22Rv1 (cell line): Measurements from ENCODE around the gene ADIPOR2.

Source experiments
- ZFX ChIP-seq: fragments of 450-650 bp; IDR thresholded peaks from 2 replicates; pipeline ENCODE4 v1.6.1; 2017; ENCODE audit warnings: antibody characterized with exemption, borderline replicate concordance
- TF ChIP-seq, protein P1 (sequence below): fragments of 450-650 bp; IDR thresholded peaks from 2 replicates; pipeline ENCODE4 v1.5.1; 2017; ENCODE audit warnings: mild to moderate bottlenecking

DNA sequence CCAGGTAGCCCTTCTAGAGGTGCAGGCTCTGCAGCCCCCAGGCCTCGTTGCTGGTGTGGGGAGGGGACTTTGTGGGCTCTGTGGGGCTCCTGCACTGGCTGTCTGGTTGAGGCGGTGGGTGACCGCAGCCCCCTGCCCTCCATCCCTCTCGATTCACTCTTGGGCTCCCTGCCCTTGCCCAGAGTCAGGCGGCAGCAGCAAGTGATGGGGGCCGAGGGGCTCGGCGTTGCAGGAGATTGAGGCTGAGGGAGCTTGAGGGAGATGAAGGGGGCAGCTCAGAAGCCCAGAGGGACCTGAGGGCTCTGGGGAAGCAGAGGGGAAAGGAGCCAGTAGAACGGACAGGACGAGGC, 120.0 kb downstream of the ADIPOR2 start:
- TF ChIP-seq, protein P1, sequence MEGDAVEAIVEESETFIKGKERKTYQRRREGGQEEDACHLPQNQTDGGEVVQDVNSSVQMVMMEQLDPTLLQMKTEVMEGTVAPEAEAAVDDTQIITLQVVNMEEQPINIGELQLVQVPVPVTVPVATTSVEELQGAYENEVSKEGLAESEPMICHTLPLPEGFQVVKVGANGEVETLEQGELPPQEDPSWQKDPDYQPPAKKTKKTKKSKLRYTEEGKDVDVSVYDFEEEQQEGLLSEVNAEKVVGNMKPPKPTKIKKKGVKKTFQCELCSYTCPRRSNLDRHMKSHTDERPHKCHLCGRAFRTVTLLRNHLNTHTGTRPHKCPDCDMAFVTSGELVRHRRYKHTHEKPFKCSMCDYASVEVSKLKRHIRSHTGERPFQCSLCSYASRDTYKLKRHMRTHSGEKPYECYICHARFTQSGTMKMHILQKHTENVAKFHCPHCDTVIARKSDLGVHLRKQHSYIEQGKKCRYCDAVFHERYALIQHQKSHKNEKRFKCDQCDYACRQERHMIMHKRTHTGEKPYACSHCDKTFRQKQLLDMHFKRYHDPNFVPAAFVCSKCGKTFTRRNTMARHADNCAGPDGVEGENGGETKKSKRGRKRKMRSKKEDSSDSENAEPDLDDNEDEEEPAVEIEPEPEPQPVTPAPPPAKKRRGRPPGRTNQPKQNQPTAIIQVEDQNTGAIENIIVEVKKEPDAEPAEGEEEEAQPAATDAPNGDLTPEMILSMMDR: no peak
- no peak for TF ChIP-seq ZFX
